ENCODE measurements around the gene LSM12. TPM values are rescaled to one million over a fixed set of nuclear protein-coding genes. Genes with fewer than 3 reads are reported as not detected.

LSM12 gene
- total RNA-seq, 1 donor from 2014 or later, result 55.3 TPM

DNA sequence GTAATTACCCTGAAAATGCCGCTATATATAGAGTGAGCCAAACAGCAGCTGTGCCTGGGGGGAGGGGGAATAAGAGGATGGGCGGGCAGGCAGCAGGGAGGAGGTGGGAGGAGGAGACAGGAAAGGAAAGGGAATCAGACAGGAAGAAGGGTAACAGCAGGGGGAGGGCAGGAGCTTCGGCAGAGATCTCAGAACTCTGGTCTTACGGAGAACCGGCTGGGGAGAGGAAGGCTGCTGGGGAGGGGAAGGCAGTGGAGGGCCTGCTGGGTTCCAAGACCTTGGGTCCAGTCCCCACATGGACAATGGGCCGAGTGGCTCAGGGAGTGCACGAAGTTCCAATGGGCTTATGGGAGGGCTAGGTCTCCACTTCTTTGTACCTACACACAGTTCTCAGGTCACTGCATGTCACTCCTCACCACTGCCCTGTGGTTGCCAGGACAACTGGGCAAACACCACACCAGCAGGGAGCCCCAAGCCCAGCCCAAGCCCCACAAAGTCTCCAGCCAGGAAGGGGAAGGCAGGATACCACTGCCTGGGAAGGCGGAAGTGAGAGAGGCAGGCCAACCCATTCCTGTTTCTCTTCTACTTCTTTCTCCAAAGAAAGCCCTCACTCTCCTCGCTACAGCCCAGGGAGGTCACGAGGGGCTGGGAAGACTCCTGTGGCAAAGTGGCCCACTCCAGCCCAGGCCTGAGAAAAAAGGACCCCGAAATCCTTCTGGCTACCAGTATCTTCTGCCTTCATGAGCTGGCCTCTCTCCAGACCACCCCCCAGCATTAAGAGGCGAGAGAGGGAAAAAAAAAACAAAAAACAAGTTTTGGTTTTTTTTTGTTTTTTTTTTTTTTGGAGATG is 29.4 kb upstream of the LSM12 start:
- DNase-seq (ENCODE audit: extremely low read depth, low read depth, low spot score), result peak; percentile 77

DNA sequence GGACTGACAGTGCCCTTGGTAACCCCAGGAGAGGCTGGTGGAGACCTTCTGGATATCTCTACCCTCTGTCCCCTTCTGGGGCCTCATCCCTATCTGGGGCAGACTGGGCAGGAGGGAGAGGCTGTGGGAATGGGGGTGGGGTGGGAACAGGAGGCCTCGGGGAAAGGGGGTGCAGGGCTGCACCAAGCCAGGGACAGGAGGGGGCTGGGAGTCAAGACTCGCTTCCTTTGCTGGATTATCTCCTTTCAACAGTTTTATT is 28.8 kb upstream of the LSM12 start:
- DNase-seq (ENCODE audit: extremely low read depth, low read depth, low spot score), result no peak

DNA sequence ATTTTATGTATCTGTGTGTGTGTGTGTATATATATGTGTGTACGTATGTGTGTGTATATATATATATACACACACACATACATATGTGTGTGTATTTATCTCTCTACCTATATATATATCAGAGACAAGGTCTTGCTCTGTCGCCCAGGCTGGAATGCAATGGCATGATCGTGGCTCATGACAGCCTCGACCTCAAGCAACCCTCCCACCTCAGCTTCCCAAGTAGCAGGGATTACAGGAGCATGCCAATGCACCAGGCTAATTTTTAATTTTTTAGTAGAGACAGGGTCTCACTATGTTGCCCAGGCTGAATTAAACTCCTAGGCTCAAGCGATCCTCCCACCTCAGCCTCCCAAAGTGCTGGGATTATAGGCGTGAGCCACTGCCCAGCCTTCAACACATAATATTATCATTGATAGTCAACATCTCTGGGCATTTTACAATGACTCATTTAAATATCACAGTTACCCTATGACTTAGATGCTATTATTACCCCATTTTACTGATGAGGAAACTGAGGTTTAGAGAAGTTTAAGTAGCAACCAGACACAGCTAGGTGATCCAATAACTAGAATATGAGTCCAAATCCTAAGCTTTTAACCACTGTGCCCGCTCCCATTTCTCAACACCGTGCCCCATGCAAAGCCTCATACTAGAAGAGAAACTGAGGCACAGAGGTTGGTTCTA is 28.4 kb upstream of the LSM12 start:
- DNase-seq (ENCODE audit: extremely low read depth, low read depth, low spot score), result no peak

DNA sequence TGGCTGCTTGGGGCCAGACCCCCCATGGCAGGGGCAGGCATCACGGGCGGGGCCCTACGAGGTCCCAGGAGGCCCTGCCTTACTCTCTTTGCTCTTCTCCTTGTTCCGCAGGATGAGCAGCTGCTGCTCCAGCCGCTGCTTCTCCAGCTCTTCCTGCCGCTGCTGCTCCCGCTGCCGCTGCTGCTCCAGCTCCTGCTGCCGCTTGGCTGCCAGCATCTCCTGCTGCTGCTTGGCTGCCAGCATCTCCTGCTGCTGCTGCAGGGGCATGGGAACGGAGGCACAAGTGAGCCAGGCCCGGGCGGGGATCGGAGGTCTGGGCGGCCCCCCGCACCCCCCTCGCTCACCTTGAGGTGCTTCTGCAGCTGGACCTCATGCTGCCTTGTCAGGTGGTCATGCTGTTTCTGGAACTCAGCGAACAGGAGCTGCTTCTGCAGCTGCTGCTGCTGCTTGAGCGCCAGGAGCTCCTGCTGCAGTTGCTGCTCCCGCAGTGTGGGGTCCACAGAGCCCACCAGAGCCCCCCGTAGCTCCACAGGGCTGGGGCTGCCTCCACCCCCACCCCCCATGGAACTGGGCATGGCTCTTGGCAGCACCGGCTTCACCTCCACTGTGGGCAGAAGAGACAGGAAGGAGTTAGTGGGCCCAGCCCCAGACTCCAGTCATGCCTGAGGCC is 26.9 kb upstream of the LSM12 start:
- DNase-seq (ENCODE audit: extremely low read depth, low read depth, low spot score), result no peak

DNA sequence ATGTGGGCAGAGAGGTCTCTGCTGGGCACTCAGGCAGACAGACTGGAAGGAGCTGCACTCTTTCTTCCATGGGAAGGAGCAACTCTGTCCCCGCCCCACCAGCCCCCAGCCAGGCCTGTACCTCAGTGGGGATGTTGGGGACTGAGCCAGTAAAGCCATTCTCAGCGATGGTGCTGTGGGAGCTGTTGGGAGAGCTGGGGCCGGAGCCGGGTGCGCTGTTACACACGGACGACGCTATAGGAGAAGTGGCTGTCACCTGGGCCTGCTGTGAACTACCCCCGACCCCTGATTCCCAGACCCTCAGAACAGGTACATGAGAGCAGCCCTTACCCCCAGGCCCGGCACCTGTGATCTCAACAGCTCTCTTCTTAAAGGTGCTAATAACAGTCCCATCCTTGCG is 25.6 kb upstream of the LSM12 start:
- no peak for DNase-seq (ENCODE audit: extremely low read depth, low read depth, low spot score)

DNA sequence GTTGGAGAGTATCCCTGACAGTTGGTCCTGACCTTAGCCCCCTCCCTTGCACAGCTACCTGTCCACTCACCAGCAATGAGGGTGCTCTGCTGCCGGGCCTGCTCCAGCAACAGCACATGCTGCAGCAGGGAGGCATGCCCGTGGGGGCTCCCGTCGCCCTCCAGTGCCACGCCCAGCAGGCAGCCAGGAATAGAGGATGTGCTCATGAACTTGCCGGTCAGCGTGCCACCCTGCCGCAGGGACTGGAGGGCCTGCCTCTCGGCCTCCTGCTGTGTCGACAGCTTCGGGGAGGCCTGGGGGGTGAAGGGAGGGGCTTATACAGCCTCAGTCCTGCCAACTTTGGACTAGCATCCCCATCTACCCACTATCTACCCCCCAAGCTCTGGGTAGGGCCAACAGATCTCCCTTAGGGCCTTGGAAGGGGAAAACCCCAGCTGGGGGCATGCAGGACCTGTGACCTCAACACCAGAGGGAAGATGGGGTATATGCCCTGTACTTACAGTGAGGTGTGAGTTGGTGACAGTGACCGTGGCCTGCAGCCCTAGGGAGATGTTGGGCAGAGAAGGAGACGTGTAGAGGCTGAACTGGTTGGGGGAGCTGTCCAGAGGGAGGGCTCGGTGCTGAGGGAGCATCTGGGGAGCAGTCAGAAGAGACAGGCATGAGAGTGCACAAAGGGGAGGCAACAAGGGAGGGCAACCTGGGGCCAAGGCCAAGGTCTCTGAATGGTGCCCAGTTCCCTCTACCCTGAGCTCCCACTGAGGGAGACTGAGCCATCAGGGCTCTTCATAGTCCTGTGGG is 24.9 kb upstream of the LSM12 start:
- DNase-seq (ENCODE audit: extremely low read depth, low read depth, low spot score), result no peak

DNA sequence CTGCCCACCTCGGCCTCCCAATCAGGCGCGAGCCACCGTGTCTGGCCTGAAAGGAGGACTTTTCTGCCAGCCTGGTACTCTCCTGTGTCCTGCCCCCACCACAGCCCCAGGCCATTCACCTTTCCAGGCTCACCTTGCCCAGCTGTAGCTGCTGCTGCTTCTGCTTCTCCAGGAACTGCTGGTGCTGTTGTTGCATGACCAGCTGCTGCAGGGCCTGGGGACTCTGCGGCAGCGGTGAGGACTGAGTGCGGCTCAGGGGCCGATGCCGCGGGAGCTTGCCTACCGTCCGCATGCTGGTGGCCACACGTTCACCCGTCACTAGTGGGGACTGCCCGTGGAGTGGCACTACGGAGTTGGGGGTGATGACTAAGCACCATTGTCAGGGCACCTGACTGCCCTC is 21.8 kb upstream of the LSM12 start:
- DNase-seq (ENCODE audit: extremely low read depth, low read depth, low spot score), result no peak

DNA sequence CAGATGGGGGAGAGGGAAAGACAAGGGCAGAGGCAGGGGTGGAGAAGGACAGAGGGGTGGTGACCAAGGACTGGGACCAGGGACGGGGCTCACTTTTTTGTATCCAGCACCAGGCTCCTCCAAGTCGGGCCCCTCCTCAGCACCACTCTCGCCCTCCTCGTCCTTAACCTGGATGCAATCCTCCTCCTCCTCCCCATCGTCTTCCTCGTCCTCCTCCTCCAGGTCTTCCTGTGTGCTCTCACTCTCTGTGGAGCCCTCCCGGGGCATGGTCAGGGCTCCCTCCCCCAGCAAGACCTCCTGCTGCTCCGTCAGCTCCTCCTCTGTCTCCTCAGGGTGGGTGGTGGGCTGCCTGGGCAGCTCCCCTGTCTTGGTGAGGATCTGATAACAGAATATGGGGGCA is 20.8 kb upstream of the LSM12 start:
- no peak for DNase-seq (ENCODE audit: extremely low read depth, low read depth, low spot score)

DNA sequence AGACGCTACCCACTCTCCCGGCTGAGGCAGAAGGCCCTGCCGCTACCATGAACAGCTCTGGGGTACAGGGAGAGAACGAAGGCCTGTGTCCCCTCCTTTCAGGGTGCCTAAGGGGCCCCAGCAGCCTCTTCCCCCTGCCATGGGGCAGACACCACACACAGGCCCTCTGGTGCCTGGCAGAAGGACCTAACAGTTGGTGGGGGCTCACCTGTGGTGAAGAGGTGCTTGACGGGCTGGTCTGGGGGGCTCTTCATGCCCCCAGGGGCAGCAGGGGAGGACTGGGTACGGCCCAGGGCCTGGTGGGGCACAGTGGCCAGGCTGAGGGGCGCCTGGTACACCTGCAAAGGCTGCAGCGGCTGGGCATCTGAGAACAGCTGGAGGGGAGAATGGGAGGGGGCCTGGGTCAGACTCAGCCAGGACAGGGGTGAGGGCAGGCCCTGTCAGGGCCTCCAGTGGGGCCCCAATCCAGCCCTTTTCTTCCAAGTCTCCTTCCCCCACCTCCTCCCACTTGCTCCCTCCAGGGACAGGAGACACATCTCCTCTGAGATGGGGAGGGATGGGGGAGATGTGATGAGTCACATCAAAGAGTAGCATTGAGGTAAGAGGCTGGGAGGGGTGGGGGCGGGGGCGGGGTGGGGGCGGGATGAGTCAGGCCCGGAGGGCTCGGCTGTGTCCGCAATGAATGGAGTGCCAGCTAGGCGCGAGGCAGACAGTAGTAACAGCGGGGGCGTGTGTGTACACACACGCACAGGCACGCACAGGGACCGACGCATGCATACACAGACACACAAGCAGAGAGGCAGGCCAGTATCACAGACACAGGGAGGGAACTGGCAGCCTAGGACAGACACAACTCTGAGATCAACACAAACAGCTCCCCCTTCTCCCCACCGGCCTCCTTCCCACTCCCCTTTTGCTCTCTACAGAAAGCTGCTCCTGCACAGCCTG is 20.2 kb upstream of the LSM12 start:
- no peak for DNase-seq (ENCODE audit: extremely low read depth, low read depth, low spot score)

DNA sequence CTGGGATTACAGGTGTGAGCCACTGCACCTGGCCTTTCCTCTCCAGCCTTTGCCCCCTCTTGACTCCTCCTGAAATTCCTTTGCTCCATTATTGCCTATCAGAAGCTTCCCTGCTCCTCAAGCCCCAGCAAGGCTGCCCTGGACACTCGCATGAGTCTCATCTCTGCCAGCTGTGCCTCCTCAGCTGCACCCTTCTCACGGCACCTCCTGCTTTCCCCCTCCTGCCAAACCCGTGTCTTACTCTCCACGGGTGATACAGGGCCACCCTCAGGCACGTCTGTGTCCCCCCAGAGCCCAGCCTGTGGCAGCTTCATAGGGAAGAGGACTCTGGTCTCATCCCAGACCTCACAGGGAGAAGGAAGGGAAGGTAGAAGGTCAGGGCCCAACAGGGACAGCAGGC is 19.4 kb upstream of the LSM12 start:
- DNase-seq (ENCODE audit: extremely low read depth, low read depth, low spot score), result no peak

DNA sequence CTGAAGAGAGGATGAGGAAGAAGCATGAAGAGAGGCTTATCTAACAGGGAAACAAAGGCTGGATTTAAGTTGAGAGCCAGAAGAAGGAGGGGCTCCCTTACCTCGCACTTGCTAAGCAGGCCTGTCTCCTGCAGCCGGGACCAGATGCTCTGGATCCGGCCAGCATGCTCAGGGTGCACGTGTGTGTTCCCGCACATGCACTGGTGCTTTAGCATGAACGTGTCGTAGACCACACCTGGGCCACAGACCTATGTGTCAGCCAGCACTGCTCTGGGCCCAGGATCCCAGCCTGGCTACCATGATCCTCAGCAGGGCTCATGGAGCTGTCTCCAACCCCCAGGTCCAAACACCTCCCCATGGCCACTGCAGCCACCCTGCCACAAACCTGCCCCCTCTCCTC is 18.4 kb upstream of the LSM12 start:
- DNase-seq (ENCODE audit: extremely low read depth, low read depth, low spot score), result no peak

DNA sequence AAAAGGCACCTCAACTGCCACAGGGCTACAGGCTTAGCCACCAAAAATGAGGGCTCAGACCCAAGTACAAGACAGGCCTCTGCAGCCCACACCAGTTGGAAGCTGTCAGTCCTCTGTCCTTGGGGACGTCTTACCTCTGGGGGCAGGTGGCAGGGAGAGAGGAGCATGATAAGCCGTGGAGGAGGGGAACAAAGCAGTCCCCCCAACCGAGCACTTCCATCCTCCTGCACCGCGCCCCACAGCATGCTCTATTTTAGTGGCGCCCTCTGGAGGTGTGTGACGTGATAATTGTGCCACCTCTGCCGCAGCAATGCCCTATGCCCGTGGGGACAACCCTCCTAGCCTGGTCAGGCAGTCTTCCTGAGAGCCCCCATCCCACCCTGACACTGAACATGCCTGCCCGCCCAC is 17.7 kb upstream of the LSM12 start:
- no peak for DNase-seq (ENCODE audit: extremely low read depth, low read depth, low spot score)

DNA sequence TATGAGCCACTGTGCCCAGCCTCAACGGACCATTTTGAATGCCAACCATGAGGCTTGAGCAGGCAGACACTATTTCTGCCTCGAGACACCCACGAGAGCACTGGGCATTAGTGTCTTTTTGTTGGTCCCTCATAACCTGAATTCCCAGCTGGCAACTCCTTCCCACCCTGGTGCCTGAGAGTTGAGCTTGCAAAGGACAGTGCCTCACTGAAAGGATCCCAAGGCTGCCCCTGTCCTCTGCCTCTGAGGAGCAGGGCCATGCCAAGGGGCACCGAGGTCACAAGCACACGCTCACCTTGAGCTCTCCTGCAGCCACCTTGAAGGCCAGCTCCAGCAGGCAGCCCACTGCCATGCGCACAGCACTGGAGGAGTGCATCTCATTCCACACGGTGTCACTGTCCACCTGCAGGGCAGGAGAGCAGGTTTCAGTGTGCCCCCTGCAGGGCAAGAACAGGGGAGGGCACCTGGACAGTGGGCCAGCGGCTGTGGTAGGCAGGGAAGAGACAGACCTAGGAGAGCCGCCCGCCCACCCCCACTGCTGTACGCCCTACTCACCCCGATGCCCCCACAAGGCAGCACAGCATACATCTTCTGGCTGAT is 16.9 kb upstream of the LSM12 start:
- no peak for DNase-seq (ENCODE audit: extremely low read depth, low read depth, low spot score)

DNA sequence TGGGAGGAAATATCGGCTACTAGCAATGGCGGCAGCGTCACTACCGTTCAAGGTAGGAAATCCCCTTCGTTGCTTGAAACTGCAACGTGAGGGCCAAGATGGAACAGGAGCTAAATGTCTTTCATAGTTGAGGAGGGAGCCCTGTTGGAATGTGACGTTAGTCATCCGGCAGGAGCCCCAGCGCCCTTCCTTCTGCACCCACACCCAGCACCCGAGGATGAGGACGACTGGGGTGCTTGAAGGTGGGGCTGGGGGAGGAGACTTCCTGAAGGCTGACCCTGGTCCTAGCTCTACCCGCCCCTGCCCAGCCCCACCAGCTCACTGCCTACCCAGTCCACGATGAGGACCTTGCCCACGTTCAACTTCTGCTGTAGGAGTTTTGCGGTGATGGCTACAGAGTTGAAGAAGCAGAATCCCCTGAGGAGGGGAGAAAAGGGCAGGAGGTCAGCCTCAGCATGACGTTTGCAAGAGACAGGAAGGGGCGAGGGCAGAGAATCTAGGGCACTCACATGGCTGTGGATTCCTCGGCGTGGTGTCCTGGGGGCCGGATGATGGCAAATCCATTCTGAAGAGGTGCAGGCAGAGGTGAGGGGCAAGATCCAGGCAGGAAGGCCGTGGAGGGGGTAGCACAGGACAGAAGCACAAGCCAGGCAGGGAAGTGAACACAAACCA is 15.9 kb upstream of the LSM12 start:
- no peak for DNase-seq (ENCODE audit: extremely low read depth, low read depth, low spot score)

DNA sequence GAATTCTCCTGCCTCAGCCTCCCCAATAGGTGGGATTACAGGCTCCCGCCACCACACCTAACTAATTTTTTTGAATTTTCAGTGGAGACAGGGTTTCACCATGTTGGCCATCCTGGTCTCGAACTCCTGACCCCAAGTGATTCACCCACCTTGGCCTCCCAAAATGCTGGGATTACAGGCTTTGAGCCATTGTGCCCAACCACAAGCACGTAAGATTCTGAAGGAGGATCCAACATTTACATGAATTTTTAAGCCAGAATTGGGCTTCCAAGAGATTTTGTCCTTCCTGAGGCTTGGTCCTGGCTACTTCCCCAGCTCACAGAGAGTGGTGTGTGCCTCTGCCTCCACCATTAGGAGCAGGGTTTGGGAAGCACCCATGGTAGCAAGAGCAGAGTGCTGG is 15.2 kb upstream of the LSM12 start:
- no peak for DNase-seq (ENCODE audit: extremely low read depth, low read depth, low spot score)

DNA sequence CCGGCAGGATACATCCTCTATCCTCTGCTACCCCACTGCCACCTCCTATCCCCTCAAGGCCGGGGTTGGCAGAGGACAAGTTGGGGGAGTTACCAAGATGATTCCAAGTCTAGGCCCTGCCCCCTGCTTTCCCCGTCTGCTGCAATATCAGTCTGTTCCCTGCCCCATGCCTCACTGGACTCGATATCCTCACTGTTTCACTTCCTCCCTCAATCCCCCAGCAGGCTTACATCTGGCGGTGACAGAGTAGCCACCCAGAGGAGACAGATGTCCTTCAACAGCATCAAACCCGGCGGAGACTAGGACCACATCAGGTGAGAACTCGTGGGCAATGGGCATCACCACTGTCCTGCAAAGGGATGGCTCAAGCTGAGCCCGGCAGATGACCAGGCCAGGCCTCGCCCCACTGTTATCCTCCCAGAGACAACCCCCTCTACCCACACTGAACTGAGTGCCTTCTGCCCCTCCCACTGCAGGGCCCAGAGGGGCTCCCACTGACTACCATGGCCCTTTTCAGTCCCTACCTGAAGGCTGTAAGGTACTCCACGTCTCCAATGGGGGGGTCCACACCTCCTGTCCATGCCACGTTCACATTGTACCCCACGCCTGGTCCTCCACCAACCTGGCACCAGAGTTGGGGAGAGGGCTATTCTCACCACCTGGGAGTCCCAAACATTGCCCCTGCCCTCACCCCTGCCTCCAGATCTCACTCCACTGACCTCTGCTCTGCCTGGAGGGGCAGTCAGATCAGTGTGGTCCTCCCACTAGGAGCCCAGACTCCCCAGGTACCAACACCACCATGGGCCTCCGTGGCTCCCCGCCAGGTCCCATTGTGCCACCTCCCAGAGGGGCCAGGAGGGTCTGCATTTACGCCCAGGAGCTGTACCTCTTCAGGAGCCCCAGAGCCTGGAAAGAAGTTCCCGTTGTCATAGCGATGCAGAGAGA is 13.7 kb upstream of the LSM12 start:
- no peak for DNase-seq (ENCODE audit: extremely low read depth, low read depth, low spot score)

DNA sequence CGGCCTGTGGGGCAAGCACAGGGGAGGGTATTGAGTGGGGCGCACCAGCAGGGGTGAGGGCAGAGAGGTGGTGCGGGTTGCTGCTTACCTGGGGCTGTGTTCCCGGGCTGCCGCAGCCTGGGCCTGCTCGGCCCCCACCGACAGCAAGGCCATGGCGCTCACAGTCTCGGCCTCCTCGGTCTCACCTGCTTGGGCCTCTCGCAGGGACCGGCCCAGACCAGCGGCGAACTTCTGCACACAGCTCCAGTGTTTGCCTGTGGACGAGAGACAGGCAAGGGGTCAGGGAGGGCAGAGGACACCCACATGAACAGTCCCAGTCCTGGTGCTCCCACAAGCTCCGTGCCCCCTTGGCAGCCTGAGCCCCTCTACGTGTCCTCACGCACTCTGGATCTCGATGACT is 11.9 kb upstream of the LSM12 start:
- DNase-seq (ENCODE audit: extremely low read depth, low read depth, low spot score), result no peak

DNA sequence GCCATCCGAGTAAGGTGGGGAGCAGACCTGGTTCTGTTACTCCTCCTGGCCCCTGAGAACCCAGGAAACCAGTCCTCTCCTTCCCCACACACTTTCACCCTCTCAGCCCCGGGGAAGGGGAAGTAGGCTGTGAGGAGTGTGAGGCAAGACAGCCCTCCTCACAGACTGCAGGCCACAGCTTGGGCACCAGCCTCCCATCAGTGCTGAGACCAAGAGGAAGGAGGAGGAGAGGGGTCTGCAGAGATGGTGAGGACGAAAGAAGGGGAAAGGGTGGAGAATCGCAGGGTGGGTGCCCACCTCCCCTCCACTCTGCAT is 11.1 kb upstream of the LSM12 start:
- DNase-seq (ENCODE audit: extremely low read depth, low read depth, low spot score), result no peak
